Upper lobe of left lung (tissue), 4 donors: ENCODE results near the gene PAMR1.

Experiments
- EP300 ChIP-seq, 4 donors: sonication (generic); formaldehyde crosslinking; IDR thresholded peaks; one replicate each; pipeline ENCODE4 v1.5.1; 2017; ENCODE audit warnings: antibody characterized with exemption in 4 of 4, control low read depth in 2 of 4
- POLR2A ChIP-seq, 4 donors: fragments of 450-650 bp; IDR thresholded peaks; one replicate each; pipeline ENCODE4 v1.5.1; 2016 to 2017; ENCODE audit warnings: antibody characterized with exemption in 4 of 4, mild to moderate bottlenecking in 2 of 4
- POLR2AphosphoS5 ChIP-seq, 2 donors: sonication (generic); formaldehyde crosslinking; IDR thresholded peaks; one replicate each; pipeline ENCODE4 v1.5.1; 2017; ENCODE audit warnings: antibody characterized with exemption in 2 of 2
- TF ChIP-seq, protein P1 (sequence below), 6 experiments: fragments of 450-650 bp in 4 of 6; fragments of 200-600 bp in 2 of 6; sonication (generic) in 2 of 6; IDR thresholded peaks; one replicate each; pipeline ENCODE4 v1.5.1; 2016 to 2019; ENCODE audit warnings: antibody characterized with exemption in 6 of 6

DNA sequence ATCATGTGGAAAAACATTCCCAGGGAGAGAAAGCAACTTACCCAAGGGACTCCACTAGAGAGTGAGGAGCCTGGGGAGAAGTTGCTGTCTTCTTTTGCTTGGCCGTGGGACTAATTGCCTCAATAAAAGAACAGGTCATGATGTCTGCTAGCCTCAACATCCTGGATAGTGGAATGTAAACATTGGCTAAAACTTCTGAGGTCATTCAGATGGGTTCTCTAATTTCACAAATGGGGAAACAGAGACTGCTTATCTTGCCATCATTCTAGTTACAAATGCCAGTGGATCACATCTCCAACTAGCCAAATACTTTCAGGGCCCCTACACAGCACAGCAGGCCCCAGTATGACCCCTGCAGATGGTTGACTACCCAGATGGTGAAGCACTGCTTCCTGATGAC, 28.4 kb upstream of the PAMR1 start:
- no peak for TF ChIP-seq POLR2A (IDR thresholded peaks at IDR 0.05)
- TF ChIP-seq, protein P1, sequence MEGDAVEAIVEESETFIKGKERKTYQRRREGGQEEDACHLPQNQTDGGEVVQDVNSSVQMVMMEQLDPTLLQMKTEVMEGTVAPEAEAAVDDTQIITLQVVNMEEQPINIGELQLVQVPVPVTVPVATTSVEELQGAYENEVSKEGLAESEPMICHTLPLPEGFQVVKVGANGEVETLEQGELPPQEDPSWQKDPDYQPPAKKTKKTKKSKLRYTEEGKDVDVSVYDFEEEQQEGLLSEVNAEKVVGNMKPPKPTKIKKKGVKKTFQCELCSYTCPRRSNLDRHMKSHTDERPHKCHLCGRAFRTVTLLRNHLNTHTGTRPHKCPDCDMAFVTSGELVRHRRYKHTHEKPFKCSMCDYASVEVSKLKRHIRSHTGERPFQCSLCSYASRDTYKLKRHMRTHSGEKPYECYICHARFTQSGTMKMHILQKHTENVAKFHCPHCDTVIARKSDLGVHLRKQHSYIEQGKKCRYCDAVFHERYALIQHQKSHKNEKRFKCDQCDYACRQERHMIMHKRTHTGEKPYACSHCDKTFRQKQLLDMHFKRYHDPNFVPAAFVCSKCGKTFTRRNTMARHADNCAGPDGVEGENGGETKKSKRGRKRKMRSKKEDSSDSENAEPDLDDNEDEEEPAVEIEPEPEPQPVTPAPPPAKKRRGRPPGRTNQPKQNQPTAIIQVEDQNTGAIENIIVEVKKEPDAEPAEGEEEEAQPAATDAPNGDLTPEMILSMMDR (IDR thresholded peaks at IDR 0.05): no peak
- TF ChIP-seq EP300 (IDR thresholded peaks at IDR 0.05): no peak
- no peak for TF ChIP-seq POLR2AphosphoS5 (IDR thresholded peaks at IDR 0.05)
